Neural progenitor cell (in vitro differentiated cells): ENCODE results near the gene MED19.
"Not testable (repeated sequence)": the region's sequence is repeated elsewhere in the genome, so short reads cannot be mapped to it uniquely, and the experiment has no call there.

Experiments
- EZH2 ChIP-seq: fragments of 200-600 bp; sonication (generic); IDR thresholded peaks from 2 replicates; pipeline ENCODE4 v1.6.1; 2017; ENCODE audit warnings: antibody characterized with exemption, mild to moderate bottlenecking, moderate library complexity
- EZH2phosphoT487 ChIP-seq: fragments of 200-600 bp; sonication (generic); IDR thresholded peaks from 2 replicates; pipeline ENCODE4 v1.6.1; 2017; ENCODE audit warnings: antibody characterized with exemption
- TF ChIP-seq, protein P1 (sequence below): fragments of 200-600 bp; sonication (generic); IDR thresholded peaks from 2 replicates; pipeline ENCODE4 v1.5.1; 2017; ENCODE audit warnings: antibody characterized with exemption, mild to moderate bottlenecking

DNA sequence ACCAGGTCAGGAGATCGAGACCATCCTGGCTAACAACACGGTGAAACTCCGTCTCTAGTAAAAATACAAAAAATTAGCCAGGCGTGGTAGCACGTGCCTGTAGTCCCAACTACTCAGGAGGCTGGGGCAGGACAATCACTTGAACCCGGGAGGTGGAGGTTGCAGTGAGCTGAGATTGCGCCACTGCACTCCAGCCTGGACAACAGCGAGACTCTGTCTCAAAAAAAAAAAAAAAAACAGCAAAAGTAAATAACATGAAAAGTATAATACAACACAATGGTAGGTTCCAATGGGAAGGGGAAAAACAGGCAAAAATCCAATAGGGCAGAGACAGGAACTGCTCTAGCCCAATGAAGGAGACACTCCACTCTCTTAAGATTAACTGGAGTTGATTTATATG is 6.6 kb downstream of the MED19 start:
- TF ChIP-seq, protein P1, sequence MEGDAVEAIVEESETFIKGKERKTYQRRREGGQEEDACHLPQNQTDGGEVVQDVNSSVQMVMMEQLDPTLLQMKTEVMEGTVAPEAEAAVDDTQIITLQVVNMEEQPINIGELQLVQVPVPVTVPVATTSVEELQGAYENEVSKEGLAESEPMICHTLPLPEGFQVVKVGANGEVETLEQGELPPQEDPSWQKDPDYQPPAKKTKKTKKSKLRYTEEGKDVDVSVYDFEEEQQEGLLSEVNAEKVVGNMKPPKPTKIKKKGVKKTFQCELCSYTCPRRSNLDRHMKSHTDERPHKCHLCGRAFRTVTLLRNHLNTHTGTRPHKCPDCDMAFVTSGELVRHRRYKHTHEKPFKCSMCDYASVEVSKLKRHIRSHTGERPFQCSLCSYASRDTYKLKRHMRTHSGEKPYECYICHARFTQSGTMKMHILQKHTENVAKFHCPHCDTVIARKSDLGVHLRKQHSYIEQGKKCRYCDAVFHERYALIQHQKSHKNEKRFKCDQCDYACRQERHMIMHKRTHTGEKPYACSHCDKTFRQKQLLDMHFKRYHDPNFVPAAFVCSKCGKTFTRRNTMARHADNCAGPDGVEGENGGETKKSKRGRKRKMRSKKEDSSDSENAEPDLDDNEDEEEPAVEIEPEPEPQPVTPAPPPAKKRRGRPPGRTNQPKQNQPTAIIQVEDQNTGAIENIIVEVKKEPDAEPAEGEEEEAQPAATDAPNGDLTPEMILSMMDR = not testable (repeated sequence)
- TF ChIP-seq EZH2, EZH2phosphoT487: not testable (repeated sequence)
